Gastroesophageal sphincter (tissue), 4 donors: ENCODE results near the gene JARID2. TPM values are rescaled to one million over a fixed set of nuclear protein-coding genes. Genes with fewer than 3 reads are reported as not detected.

Source experiments
- ATAC-seq: fragments of 150-250 bp; one replicate; pipeline ENCODE4 v1.9.1; 2016; ENCODE audit warnings: mild to moderate bottlenecking, moderate library complexity
- H3K27ac ChIP-seq, 4 donors: fragments of 200-600 bp; sonication (generic) in 3 of 4; 1 replicate in 3 of 4; 2 replicates in 1 of 4; pipeline ENCODE4 v1.5.1; 2016 to 2019
- H3K27me3 ChIP-seq: fragments of 200-600 bp; sonication (generic); one replicate; pipeline ENCODE4 v1.5.1; 2019
- H3K36me3 ChIP-seq, 2 donors: fragments of 200-600 bp; sonication (generic); one replicate each; pipeline ENCODE4 v1.5.1; 2019; ENCODE audit warnings: control low read depth in 1 of 2
- H3K4me1 ChIP-seq, 3 donors: fragments of 200-600 bp; sonication (generic); 1 replicate in 2 of 3; 2 replicates in 1 of 3; pipeline ENCODE4 v1.5.1; 2016 to 2019; ENCODE audit warnings: control low read depth in 2 of 3
- H3K4me3 ChIP-seq, 2 donors: fragments of 200-600 bp; sonication (generic); one replicate each; pipeline ENCODE4 v1.5.1; 2019; ENCODE audit warnings: mild to moderate bottlenecking in 1 of 2, moderate library complexity in 1 of 2
- H3K9me3 ChIP-seq, 3 donors: fragments of 200-600 bp; sonication (generic); one replicate each; pipeline ENCODE4 v1.5.1; 2017 to 2019; ENCODE audit warnings: control low read depth in 2 of 3
- EP300 ChIP-seq: sonication (generic); formaldehyde crosslinking; IDR thresholded peaks from one replicate; pipeline ENCODE4 v1.6.1; 2017; ENCODE audit warnings: antibody characterized with exemption, mild to moderate bottlenecking
- POLR2A ChIP-seq, 2 donors: fragments of 450-650 bp; IDR thresholded peaks; one replicate each; pipeline ENCODE4 v1.6.1; 2017; ENCODE audit warnings: antibody characterized with exemption in 2 of 2, mild to moderate bottlenecking in 2 of 2, moderate library complexity in 1 of 2
- POLR2AphosphoS5 ChIP-seq: sonication (generic); formaldehyde crosslinking; IDR thresholded peaks from one replicate; pipeline ENCODE4 v1.6.1; 2017; ENCODE audit warnings: antibody characterized with exemption
- WGBS, 2 donors: methylation state at CpG; one replicate each; pipeline ENCODE4 v1.1.5; 2018; ENCODE audit warnings: low coverage in 1 of 2; 5-methylcytosine and 5-hydroxymethylcytosine counted together
- total RNA-seq, 4 donors: library from RNA; depleted of rRNA; stranded (reverse); fragments of >200 nt; gene quantifications; one replicate each; pipeline ENCODE4 v1.1.0, GENCODE V29; 2016
- TF ChIP-seq, protein P1 (sequence below), 4 experiments: fragments of 200-600 bp in 2 of 4; fragments of 450-650 bp in 2 of 4; sonication (generic) in 1 of 4; IDR thresholded peaks; one replicate each; pipeline ENCODE4 v1.5.1; 2017 to 2019; ENCODE audit warnings: antibody characterized with exemption in 4 of 4, mild to moderate bottlenecking in 2 of 4, moderate library complexity in 2 of 4

JARID2 gene
- total RNA-seq, 4 donors from 2014 or later = 6.8 to 12.3 (median 8.5) TPM

GRCh38 chr6:15436451-15436850 lies 190.6 kb downstream of the JARID2 start:
- Histone ChIP-seq H3K9me3 (peaks cover 0 to 4% (median 0%) of the 10 kb centered on the region in 3 donors), H3K27ac (no peak overlapping the region), H3K36me3 (no peaks in the 10 kb centered on the region), H3K4me1 (peaks cover 7 to 70% (median 9%) of the 10 kb centered on the region in 3 donors), H3K27me3 (no peaks in the 10 kb centered on the region), H3K4me3 (no peak overlapping the region)
- no peak for TF ChIP-seq POLR2AphosphoS5
- no peak for TF ChIP-seq POLR2A (IDR thresholded peaks at IDR 0.05)
- TF ChIP-seq EP300 = no peak
- TF ChIP-seq, protein P1, sequence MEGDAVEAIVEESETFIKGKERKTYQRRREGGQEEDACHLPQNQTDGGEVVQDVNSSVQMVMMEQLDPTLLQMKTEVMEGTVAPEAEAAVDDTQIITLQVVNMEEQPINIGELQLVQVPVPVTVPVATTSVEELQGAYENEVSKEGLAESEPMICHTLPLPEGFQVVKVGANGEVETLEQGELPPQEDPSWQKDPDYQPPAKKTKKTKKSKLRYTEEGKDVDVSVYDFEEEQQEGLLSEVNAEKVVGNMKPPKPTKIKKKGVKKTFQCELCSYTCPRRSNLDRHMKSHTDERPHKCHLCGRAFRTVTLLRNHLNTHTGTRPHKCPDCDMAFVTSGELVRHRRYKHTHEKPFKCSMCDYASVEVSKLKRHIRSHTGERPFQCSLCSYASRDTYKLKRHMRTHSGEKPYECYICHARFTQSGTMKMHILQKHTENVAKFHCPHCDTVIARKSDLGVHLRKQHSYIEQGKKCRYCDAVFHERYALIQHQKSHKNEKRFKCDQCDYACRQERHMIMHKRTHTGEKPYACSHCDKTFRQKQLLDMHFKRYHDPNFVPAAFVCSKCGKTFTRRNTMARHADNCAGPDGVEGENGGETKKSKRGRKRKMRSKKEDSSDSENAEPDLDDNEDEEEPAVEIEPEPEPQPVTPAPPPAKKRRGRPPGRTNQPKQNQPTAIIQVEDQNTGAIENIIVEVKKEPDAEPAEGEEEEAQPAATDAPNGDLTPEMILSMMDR (IDR thresholded peaks at IDR 0.05) = no peak
- 93% methylated on average over 2 to 3 of the region's 3 CpGs for WGBS, 2 donors
- ATAC-seq = no peak

GRCh38 chr6:15437090-15437635 lies 191.3 kb downstream of the JARID2 start:
- Histone ChIP-seq H3K27me3 (no peaks in the 10 kb centered on the region), H3K27ac (no peak overlapping the region), H3K36me3 (no peaks in the 10 kb centered on the region), H3K4me3 (no peak overlapping the region), H3K4me1 (peaks cover 7 to 70% (median 16%) of the 10 kb centered on the region in 3 donors), H3K9me3 (peaks cover 0 to 4% (median 0%) of the 10 kb centered on the region in 3 donors)
- TF ChIP-seq POLR2A (IDR thresholded peaks at IDR 0.05) = no peak
- WGBS, 2 donors = 90 to 95% methylated on average over 3 of the region's 3 CpGs
- no peak for ATAC-seq

DNA sequence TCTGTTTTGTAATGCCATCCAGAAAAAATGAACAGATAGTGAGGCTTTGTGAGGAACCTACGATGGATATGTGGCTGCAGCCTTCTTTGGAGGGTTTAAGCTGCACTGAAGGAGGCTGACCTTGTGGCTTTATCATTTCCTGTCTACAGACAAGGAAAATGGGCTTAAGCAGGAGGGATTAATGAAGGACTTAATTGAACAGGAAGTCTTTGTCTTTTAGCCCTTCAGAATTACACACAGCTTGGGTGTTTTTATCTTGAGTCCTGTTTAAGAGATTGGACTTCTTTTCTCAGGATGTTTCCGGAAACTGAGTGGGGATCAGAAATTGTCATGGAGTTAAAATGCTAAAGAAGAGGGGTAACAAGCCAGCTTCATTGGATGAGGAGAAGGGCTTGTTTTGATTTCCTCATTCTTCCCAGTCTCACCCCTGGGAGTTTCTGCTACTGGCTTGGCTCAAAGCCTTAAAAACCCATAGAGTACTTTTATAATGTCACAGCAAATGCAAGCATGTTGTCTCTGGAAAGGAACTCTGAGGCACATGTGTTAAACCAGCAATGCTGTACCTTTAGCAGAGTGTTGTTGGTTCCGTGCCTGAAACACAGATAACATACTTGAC lies 193.6 kb downstream of the JARID2 start:
- TF ChIP-seq POLR2A (IDR thresholded peaks at IDR 0.05) (no peak), EP300 (no peak), POLR2AphosphoS5 (no peak)
- TF ChIP-seq, protein P1 (IDR thresholded peaks at IDR 0.05) = no peak
- Histone ChIP-seq H3K36me3 (no peaks in the 10 kb centered on the region), H3K4me1 (peaks cover 5 to 70% (median 29%) of the 10 kb centered on the region in 3 donors), H3K9me3 (peaks cover 0 to 4% (median 0%) of the 10 kb centered on the region in 3 donors), H3K27me3 (no peaks in the 10 kb centered on the region), H3K4me3 (no peak overlapping the region), H3K27ac (no peak overlapping the region)
- ATAC-seq = no peak
- WGBS, 2 donors = 74 to 82% methylated on average over 3 of the region's 3 CpGs

- TF ChIP-seq EP300 (no peak), POLR2AphosphoS5 (no peak), POLR2A (IDR thresholded peaks at IDR 0.05) (no peak)
- TF ChIP-seq, protein P1 (IDR thresholded peaks at IDR 0.05) = no peak
- Histone ChIP-seq H3K4me1 (peaks cover 5 to 73% (median 29%) of the 10 kb centered on the region in 3 donors), H3K4me3 (no peak overlapping the region), H3K27ac (no peak overlapping the region), H3K9me3 (peaks cover 0 to 3% (median 0%) of the 10 kb centered on the region in 3 donors), H3K27me3 (no peaks in the 10 kb centered on the region), H3K36me3 (no peaks in the 10 kb centered on the region)
- 72 to 77% methylated on average over 8 to 9 of the region's 9 CpGs for WGBS, 2 donors
- ATAC-seq = no peak
Observed at GRCh38 chr6:15440040-15440439, 194.2 kb downstream of the JARID2 start.

GRCh38 chr6:15441215-15441868 lies 195.5 kb downstream of the JARID2 start:
- Histone ChIP-seq H3K4me3 (no peak overlapping the region), H3K4me1 (peaks cover 5 to 74% (median 29%) of the 10 kb centered on the region in 3 donors), H3K36me3 (no peaks in the 10 kb centered on the region), H3K9me3 (no peaks in the 10 kb centered on the region), H3K27me3 (no peaks in the 10 kb centered on the region), H3K27ac (peak overlapping the region in 1 of 4 donors; percentile 49)
- TF ChIP-seq POLR2A (IDR thresholded peaks at IDR 0.05) = no peak
- TF ChIP-seq POLR2AphosphoS5 = peak; percentile 32
- TF ChIP-seq EP300 = no peak
- TF ChIP-seq, protein P1 (IDR thresholded peaks at IDR 0.05) = peak; percentile 68 to 85 (median 76)
- WGBS, 2 donors = 65 to 71% methylated on average over 5 to 6 of the region's 7 CpGs
- ATAC-seq = peak; percentile 70
